ENCODE measurements around the gene SRC.

DNA sequence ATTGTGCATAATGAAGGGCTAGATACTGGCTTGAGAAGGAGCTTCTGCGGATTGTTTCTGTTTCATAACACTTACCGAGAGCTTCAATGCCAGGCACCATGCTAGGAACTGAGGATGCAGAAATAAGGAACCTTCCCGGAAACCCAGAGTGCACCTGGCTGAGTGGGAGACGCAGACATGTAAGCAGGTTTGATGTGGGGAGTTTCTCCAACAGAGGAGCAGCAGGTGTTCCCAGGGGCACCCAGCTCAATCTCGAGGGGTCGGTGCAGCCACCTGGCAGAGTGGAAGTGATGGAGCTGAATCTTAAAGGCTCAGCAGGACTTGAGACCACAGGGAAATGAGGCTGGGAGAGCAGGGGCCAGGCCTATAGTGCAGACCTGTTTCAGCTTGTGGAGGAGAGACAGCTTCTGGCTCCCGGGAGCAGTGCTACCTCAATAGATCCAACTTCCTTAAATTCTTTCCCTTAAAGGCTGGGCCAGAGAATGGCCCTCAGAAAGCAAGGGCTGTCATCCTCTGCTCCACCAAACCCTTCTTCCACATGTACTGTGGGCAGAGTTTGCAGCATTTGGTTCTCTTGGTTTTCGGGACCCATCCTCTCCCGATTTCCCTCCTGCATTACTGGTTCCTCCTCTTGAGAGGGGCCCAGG lies 27.8 kb upstream of the SRC start:
- TF ChIP-seq GATA2 (IDR thresholded peaks at IDR 0.05; ENCODE audit: low read depth, low read length) (no peak), GATA3 (IDR thresholded peaks at IDR 0.05; ENCODE audit: low read depth, low read length) (no peak)

All from SH-SY5Y (cell line).